ENCODE data around the gene SMYD3. TPM values are rescaled to one million over a fixed set of nuclear protein-coding genes. Genes with fewer than 3 reads are reported as not detected.

SMYD3 gene
- total RNA-seq, 1 donor from 2014 or later = 22.3 TPM

GRCh38 chr1:246095443-246095842 is 411.6 kb downstream of the SMYD3 start:
- no peak for DNase-seq (ENCODE audit: extremely low spot score in 2 of 2)
- Histone ChIP-seq H3K36me3 (no peaks in the 10 kb centered on the region), H3K4me1 (no peaks in the 10 kb centered on the region), H3K4me3 (no peak overlapping the region), H3K9me3 (no peaks in the 10 kb centered on the region), H3K27me3 (no peaks in the 10 kb centered on the region), H3K27ac (no peak overlapping the region)
- intact Hi-C loops (cut with DNase I) = no loop called here
- TF ChIP-seq POLR2AphosphoS5 (IDR thresholded peaks at IDR 0.05; ENCODE audit: insufficient read depth in 1 of 2, low read depth in 1 of 2) (no peak), POLR2A (IDR thresholded peaks at IDR 0.05) (no peak)
- TF ChIP-seq, protein P1, sequence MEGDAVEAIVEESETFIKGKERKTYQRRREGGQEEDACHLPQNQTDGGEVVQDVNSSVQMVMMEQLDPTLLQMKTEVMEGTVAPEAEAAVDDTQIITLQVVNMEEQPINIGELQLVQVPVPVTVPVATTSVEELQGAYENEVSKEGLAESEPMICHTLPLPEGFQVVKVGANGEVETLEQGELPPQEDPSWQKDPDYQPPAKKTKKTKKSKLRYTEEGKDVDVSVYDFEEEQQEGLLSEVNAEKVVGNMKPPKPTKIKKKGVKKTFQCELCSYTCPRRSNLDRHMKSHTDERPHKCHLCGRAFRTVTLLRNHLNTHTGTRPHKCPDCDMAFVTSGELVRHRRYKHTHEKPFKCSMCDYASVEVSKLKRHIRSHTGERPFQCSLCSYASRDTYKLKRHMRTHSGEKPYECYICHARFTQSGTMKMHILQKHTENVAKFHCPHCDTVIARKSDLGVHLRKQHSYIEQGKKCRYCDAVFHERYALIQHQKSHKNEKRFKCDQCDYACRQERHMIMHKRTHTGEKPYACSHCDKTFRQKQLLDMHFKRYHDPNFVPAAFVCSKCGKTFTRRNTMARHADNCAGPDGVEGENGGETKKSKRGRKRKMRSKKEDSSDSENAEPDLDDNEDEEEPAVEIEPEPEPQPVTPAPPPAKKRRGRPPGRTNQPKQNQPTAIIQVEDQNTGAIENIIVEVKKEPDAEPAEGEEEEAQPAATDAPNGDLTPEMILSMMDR (IDR thresholded peaks at IDR 0.05) = no peak

- Histone ChIP-seq H3K4me3 (no peak overlapping the region), H3K27me3 (no peaks in the 10 kb centered on the region), H3K36me3 (no peaks in the 10 kb centered on the region), H3K9me3 (no peaks in the 10 kb centered on the region), H3K27ac (no peak overlapping the region), H3K4me1 (no peaks in the 10 kb centered on the region)
- TF ChIP-seq POLR2A (IDR thresholded peaks at IDR 0.05) = no peak
- no peak for TF ChIP-seq POLR2AphosphoS5 (IDR thresholded peaks at IDR 0.05; ENCODE audit: insufficient read depth in 1 of 2, low read depth in 1 of 2)
- no peak for DNase-seq (ENCODE audit: extremely low spot score in 2 of 2)
- intact Hi-C loops (cut with DNase I) = no loop called here
These were observed 413.8 kb downstream of the SMYD3 start for GRCh38 chr1:246093230-246093629.

DNA sequence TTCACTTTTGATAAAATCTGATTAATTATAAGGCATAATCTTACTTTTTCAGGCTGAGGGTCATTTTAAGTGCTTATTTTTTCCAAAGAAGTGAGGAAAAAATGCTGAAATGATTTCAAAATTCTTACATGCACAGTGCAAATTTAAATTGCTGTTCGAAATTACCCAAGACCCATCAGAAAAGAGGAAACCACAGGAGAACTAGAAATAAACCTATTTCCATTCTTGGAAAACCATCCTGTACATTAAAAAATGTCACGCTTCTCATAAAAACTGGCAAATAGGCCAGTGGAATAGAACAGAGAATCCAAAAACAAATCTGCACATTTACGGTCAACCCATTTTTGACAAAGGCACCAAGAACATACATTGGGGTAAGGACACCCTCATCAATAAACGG is 414.9 kb downstream of the SMYD3 start:
- no peak for TF ChIP-seq POLR2A (IDR thresholded peaks at IDR 0.05)
- TF ChIP-seq, protein P1 (IDR thresholded peaks at IDR 0.05) = no peak
- TF ChIP-seq POLR2AphosphoS5 (IDR thresholded peaks at IDR 0.05; ENCODE audit: insufficient read depth in 1 of 2, low read depth in 1 of 2) = no peak

GRCh38 chr1:246091477-246091876 is 415.6 kb downstream of the SMYD3 start:
- Histone ChIP-seq H3K27me3 (no peaks in the 10 kb centered on the region), H3K9me3 (no peaks in the 10 kb centered on the region), H3K27ac (no peak overlapping the region), H3K36me3 (no peaks in the 10 kb centered on the region), H3K4me3 (no peak overlapping the region), H3K4me1 (no peaks in the 10 kb centered on the region)
- no peak for TF ChIP-seq POLR2A (IDR thresholded peaks at IDR 0.05)
- TF ChIP-seq POLR2AphosphoS5 (IDR thresholded peaks at IDR 0.05; ENCODE audit: insufficient read depth in 1 of 2, low read depth in 1 of 2) = no peak
- TF ChIP-seq, protein P1 (IDR thresholded peaks at IDR 0.05) = no peak
- intact Hi-C loops (cut with DNase I) = no loop called here
- no peak for DNase-seq (ENCODE audit: extremely low spot score in 2 of 2)

More for the DNA sequence above, 414.9 kb downstream of the SMYD3 start:
- Histone ChIP-seq H3K4me3 (no peak overlapping the region), H3K4me1 (no peaks in the 10 kb centered on the region), H3K27me3 (no peaks in the 10 kb centered on the region), H3K27ac (no peak overlapping the region), H3K9me3 (no peaks in the 10 kb centered on the region), H3K36me3 (no peaks in the 10 kb centered on the region)
- no peak for DNase-seq (ENCODE audit: extremely low spot score in 2 of 2)
- intact Hi-C loops (cut with DNase I) = no loop called here

GRCh38 chr1:246086191-246086590 is 420.9 kb downstream of the SMYD3 start:
- DNase-seq (ENCODE audit: extremely low spot score in 2 of 2) = no peak
- no peak overlapping the region for H3K27ac ChIP-seq
- no peak overlapping the region for H3K4me3 ChIP-seq
- TF ChIP-seq POLR2AphosphoS5 (IDR thresholded peaks at IDR 0.05; ENCODE audit: insufficient read depth in 1 of 2, low read depth in 1 of 2) = no peak
- TF ChIP-seq POLR2A (IDR thresholded peaks at IDR 0.05) = no peak
- TF ChIP-seq, protein P1 (IDR thresholded peaks at IDR 0.05) = no peak
- intact Hi-C loops (cut with DNase I) = no loop called here
- H3K4me1 ChIP-seq = no peaks in the 10 kb centered on the region
- H3K36me3 ChIP-seq = no peaks in the 10 kb centered on the region
- H3K27me3 ChIP-seq = no peaks in the 10 kb centered on the region
- H3K9me3 ChIP-seq = peaks cover 4% of the 10 kb centered on the region
